Nasal cavity respiratory epithelium epithelial cell of viscerocranial mucosa (primary cell): Measurements from ENCODE around the gene DMXL2. TPM values are rescaled to one million over a fixed set of nuclear protein-coding genes. Genes with fewer than 3 reads are reported as not detected.

Experiments
- total RNA-seq: library from RNA; depleted of rRNA; stranded (reverse); fragments of >200 nt; gene quantifications from 2 replicates; pipeline ENCODE4 v1.2.3, GENCODE V29; 2014

Gene DMXL2, protein sequence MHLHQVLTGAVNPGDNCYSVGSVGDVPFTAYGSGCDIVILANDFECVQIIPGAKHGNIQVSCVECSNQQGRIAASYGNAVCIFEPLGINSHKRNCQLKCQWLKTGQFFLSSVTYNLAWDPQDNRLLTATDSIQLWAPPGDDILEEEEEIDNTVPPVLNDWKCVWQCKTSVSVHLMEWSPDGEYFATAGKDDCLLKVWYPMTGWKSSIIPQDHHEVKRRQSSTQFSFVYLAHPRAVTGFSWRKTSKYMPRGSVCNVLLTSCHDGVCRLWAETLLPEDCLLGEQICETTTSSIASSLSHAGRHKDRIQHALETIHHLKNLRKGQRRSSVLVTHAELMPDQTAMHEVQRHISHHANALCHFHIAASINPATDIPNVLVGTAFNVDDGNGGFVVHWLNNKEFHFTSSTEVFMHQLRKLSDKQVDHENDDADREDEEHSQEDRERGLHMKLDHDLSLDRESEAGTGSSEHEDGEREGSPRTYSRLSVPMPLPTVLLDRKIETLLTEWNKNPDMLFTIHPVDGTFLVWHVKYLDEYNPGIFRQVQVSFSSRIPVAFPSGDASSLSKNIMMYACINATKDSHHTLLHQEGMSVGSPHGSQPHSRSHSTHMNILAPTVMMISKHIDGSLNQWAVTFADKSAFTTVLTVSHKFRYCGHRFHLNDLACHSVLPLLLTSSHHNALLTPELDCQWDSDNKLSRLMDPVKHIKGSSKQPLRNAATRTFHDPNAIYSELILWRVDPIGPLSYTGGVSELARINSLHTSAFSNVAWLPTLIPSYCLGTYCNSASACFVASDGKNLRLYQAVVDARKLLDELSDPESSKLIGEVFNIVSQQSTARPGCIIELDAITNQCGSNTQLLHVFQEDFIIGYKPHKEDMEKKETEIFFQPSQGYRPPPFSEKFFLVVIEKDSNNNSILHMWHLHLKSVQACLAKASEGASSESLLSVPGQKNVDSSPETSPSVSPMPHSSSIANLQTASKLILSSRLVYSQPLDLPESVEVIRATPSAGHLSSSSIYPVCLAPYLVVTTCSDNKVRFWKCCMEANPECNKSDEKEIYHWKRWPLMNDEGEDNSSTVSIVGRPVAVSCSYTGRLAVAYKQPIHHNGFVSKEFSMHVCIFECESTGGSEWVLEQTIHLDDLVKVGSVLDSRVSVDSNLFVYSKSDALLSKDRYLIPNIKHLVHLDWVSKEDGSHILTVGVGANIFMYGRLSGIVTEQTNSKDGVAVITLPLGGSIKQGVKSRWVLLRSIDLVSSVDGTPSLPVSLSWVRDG (N-terminal part only)
- 13.3 and 16.2 TPM in 2 replicates for total RNA-seq

DNA sequence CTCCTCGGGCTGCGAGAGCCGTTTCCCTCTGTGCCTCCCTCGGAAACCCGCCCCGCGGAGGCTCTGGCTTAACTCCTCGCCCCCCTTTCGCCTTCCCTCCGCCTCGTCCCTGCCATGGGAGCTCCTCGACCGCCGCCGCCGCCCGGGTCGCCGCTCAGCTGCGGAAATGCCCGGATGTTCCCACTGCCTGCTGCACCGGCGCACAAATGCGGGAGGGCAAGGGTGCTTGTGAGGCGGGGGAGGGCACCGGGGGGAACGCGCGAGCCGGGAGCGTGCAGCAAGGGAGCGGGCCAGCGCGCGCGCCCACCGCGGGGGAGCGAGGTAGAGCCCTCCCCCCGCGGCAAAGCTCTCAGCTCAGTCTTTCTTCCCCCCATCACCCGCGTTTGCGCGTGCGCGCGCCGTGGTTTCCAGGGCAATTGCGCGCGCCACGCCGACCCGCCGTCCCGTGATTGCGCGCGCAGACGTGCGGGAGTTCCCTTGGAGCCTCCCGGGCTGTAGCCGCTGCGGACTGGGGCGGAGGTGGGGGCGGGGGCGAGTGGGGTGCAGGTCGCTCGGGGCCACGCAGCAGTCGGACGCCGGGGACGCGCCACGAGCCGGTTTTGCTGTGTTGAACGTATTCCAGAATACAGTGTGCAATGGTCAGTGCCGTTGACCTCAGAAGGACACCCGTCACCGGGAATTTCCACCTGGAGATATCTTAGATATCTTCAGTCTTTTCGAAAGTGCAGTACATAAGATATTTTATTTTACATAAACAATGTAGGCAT is at the start of gene DMXL2:
TSS of gene DMXL2 (minus strand) at position 168 of the 767 bp plus-strand sequence. CDS start 226 bp downstream, outside the sequence.

Other genes starting within 250 kb of the DMXL2 start
- gene SCG3, start 58.7 kb upstream of the DMXL2 start, total RNA-seq: not detected in 2 replicates
- gene LYSMD2, start 114.9 kb upstream of the DMXL2 start, total RNA-seq: 4.1 and 8.0 TPM in 2 replicates
- 2.7 and 9.3 TPM in 2 replicates for gene TMOD2, start 128.8 kb upstream of the DMXL2 start, total RNA-seq
- 89.6 and 99.5 TPM in 2 replicates for gene TMOD3, start 206.9 kb upstream of the DMXL2 start, total RNA-seq